HepG2 (cell line): Measurements from ENCODE around the gene UST. TPM values are rescaled to one million over a fixed set of nuclear protein-coding genes. Genes with fewer than 3 reads are reported as not detected.

Source experiments
- ATAC-seq: fragments of 200-7000 bp; cut with Tn5 transposase; 3 replicates; pipeline ENCODE4 v1.9.1; 2020; ENCODE audit warnings: mild to moderate bottlenecking, moderate library complexity
- BruUV-seq: library from RNA; stranded (reverse); fragments of 400-500 nt; replicated peaks from 2 replicates; lab custom pipeline; 2021; lab: Mats Ljungman, UMichigan
- CTCF ChIA-PET: fragments of 300-600 bp; formaldehyde crosslinking; extraction: SDS; loops from one replicate; lab custom pipeline; 2021; ENCODE audit warnings: low total read pairs, inconsistent platforms, low intra/inter-chr PET ratio; lab: Yijun Ruan, JAX
- POLR2A ChIA-PET: fragments of 350-600 bp; sonication (Branson Sonifier 250); formaldehyde crosslinking; loops from one replicate; lab custom pipeline; 2020; ENCODE audit warnings: antibody characterized with exemption, inconsistent platforms; lab: Yijun Ruan, JAX
- DNase-seq: peaks from one replicate; pipeline ENCODE4 v3.0.0-alpha.2; 2015; ENCODE audit warnings: low spot score
- FAIRE-seq: peaks from 3 replicates; lab custom pipeline; 2011; peaks lifted over from hg19 to GRCh38; lab: Jason Lieb, UNC
- H2AFZ ChIP-seq: one replicate; pipeline ENCODE4 v1.6.1; 2011; ENCODE audit warnings: low read length, inconsistent platforms
- H3K27ac ChIP-seq: fragments of 300-600 bp; 3 replicates; pipeline ENCODE4 v1.8.0; 2011; ENCODE audit warnings: mixed run types, mild to moderate bottlenecking, mixed read lengths, low read length, inconsistent platforms; ENCODE audit not compliant: insufficient read depth; ENCODE audit errors: extremely low read length
- H3K27me3 ChIP-seq, 2 experiments: fragments of 200-600 bp in 1 of 2; 2 replicates in 1 of 2; 3 replicates in 1 of 2; pipeline versions ENCODE4 v1.6.0 to v1.8.0; 2011; ENCODE audit warnings: low read length in 2 of 2, mild to moderate bottlenecking in 2 of 2, moderate library complexity in 2 of 2, inconsistent platforms in 1 of 2; ENCODE audit not compliant: insufficient read depth in 2 of 2, control insufficient read depth in 1 of 2
- H3K36me3 ChIP-seq, 2 experiments: fragments of 200-600 bp in 1 of 2; replicated peaks in 1 of 2; 2 replicates in 1 of 2; 3 replicates in 1 of 2; pipeline versions ENCODE4 v1.5.1 to v1.8.0; 2011; ENCODE audit warnings: low read length in 2 of 2, inconsistent platforms in 1 of 2; ENCODE audit not compliant: insufficient read depth in 2 of 2, control insufficient read depth in 1 of 2
- H3K4me1 ChIP-seq: 2 replicates; pipeline ENCODE4 v1.5.1; 2012; ENCODE audit warnings: low read length, inconsistent platforms; ENCODE audit not compliant: insufficient read depth
- H3K4me2 ChIP-seq: 2 replicates; pipeline ENCODE4 v1.6.0; 2011; ENCODE audit warnings: low read depth, low read length, inconsistent platforms
- H3K4me3 ChIP-seq, 3 experiments: fragments of 200-600 bp in 1 of 3; sonication (generic), shearing (Covaris generic) in 1 of 3; replicated peaks in 1 of 3; 2 replicates each; pipeline ENCODE4 v1.5.1; 2011 to 2016; ENCODE audit warnings: low read length in 3 of 3, inconsistent platforms in 2 of 3, low read depth in 2 of 3, mild to moderate bottlenecking in 2 of 3, control low read depth in 1 of 3, mixed read lengths in 1 of 3; ENCODE audit not compliant: insufficient read depth in 1 of 3
- H3K79me2 ChIP-seq: one replicate; pipeline ENCODE4 v1.6.1; 2011; ENCODE audit warnings: low read length, inconsistent platforms; ENCODE audit not compliant: insufficient read depth
- H3K9ac ChIP-seq: 2 replicates; pipeline ENCODE4 v1.6.0; 2011; ENCODE audit warnings: mild to moderate bottlenecking, low read depth, low read length, inconsistent platforms; ENCODE audit not compliant: insufficient read depth
- H3K9me3 ChIP-seq: 2 replicates; pipeline ENCODE4 v1.5.1; 2012; ENCODE audit warnings: mild to moderate bottlenecking, low read length
- H4K20me1 ChIP-seq: 2 replicates; pipeline ENCODE4 v1.6.0; 2011; ENCODE audit warnings: inconsistent platforms, mild to moderate bottlenecking, low read length, moderate library complexity; ENCODE audit not compliant: insufficient read depth
- CREM ChIP-seq, 2 experiments: sonication (generic) in 1 of 2; formaldehyde crosslinking in 1 of 2; IDR thresholded peaks; 2 replicates each; pipeline versions ENCODE4 v1.4.0 to v1.6.1; 2016 to 2020; ENCODE audit warnings: antibody characterized with exemption in 1 of 2, mild to moderate bottlenecking in 1 of 2, missing genetic modification reagents in 1 of 2
- ETS1 ChIP-seq: sonication (generic); formaldehyde crosslinking; IDR thresholded peaks from 2 replicates; pipeline ENCODE4 v1.4.0; 2020; ENCODE audit warnings: missing genetic modification reagents
- FIP1L1 ChIP-seq: fragments of 200-400 bp; formaldehyde crosslinking; IDR thresholded peaks from 2 replicates; pipeline ENCODE4 v1.6.1; 2018; ENCODE audit warnings: low read depth, mild to moderate bottlenecking, low read length, moderate library complexity, borderline replicate concordance; ENCODE audit not compliant: insufficient read depth
- GATAD1 ChIP-seq: IDR thresholded peaks from 2 replicates; pipeline ENCODE4 v1.6.1; 2016; ENCODE audit warnings: missing genetic modification reagents, missing compliant biosample characterization
- GLI4 ChIP-seq: sonication (generic); formaldehyde crosslinking; IDR thresholded peaks from 2 replicates; pipeline ENCODE4 v1.5.1; 2020; ENCODE audit warnings: missing genetic modification reagents, mild to moderate bottlenecking, moderate library complexity, borderline replicate concordance
- MAFK ChIP-seq, 2 experiments: IDR thresholded peaks in 1 of 2; conservative IDR thresholded peaks in 1 of 2; 2 replicates each; pipeline ENCODE4 v1.6.1; 2011; ENCODE audit warnings: improper control_type of control experiment in 2 of 2, low read length in 2 of 2
- MYPOP ChIP-seq: sonication (generic); formaldehyde crosslinking; IDR thresholded peaks from 2 replicates; pipeline ENCODE4 v1.8.1; 2023; ENCODE audit warnings: mild to moderate bottlenecking, moderate library complexity, missing genetic modification reagents
- NCOA5 ChIP-seq: sonication (generic); formaldehyde crosslinking; IDR thresholded peaks from 2 replicates; pipeline ENCODE4 v1.4.0; 2020; ENCODE audit warnings: missing genetic modification reagents
- NFIB ChIP-seq: sonication (generic); formaldehyde crosslinking; IDR thresholded peaks from 2 replicates; pipeline ENCODE4 v1.9.0; 2021; ENCODE audit warnings: missing genetic modification reagents, mild to moderate bottlenecking, borderline replicate concordance
- NONO ChIP-seq, 2 experiments: fragments of 450-650 bp in 1 of 2; sonication (generic) in 1 of 2; formaldehyde crosslinking in 1 of 2; IDR thresholded peaks in 1 of 2; conservative IDR thresholded peaks in 1 of 2; 2 replicates each; pipeline versions ENCODE4 v1.6.1 to v1.8.0; 2017 to 2022; ENCODE audit warnings: mild to moderate bottlenecking in 1 of 2, missing genetic modification reagents in 1 of 2, moderate library complexity in 1 of 2
- SPEN ChIP-seq: sonication (generic); formaldehyde crosslinking; IDR thresholded peaks from 2 replicates; pipeline ENCODE4 v1.5.1; 2020; ENCODE audit warnings: low read depth, mild to moderate bottlenecking, missing genetic modification reagents
- TEAD2 ChIP-seq: sonication (generic); formaldehyde crosslinking; IDR thresholded peaks from 2 replicates; pipeline ENCODE4 v1.9.0; 2021; ENCODE audit warnings: missing genetic modification reagents
- ZC3H13 ChIP-seq: sonication (generic); formaldehyde crosslinking; IDR thresholded peaks from 2 replicates; pipeline ENCODE4 v1.8.1; 2023; ENCODE audit warnings: mild to moderate bottlenecking, missing genetic modification reagents, moderate library complexity
- ZNF263 ChIP-seq: sonication (generic); formaldehyde crosslinking; IDR thresholded peaks from 2 replicates; pipeline ENCODE4 v1.4.0; 2020; ENCODE audit warnings: missing genetic modification reagents
- ZNF296 ChIP-seq: sonication (generic); formaldehyde crosslinking; conservative IDR thresholded peaks from 2 replicates; pipeline ENCODE4 v1.5.0; 2020; ENCODE audit warnings: mild to moderate bottlenecking, missing genetic modification reagents
- ZNF33B ChIP-seq: sonication (generic); formaldehyde crosslinking; IDR thresholded peaks from 2 replicates; pipeline ENCODE4 v1.5.1; 2020; ENCODE audit warnings: mild to moderate bottlenecking, missing genetic modification reagents
- ZNF460 ChIP-seq: sonication (generic); formaldehyde crosslinking; IDR thresholded peaks from 2 replicates; pipeline ENCODE4 v1.5.1; 2020; ENCODE audit warnings: missing genetic modification reagents, mild to moderate bottlenecking, borderline replicate concordance
- ZNF550 ChIP-seq: sonication (generic); formaldehyde crosslinking; IDR thresholded peaks from 2 replicates; pipeline ENCODE4 v1.4.0; 2020; ENCODE audit warnings: mild to moderate bottlenecking, missing genetic modification reagents, borderline replicate concordance
- ZNF747 ChIP-seq: sonication (generic); formaldehyde crosslinking; IDR thresholded peaks from 2 replicates; pipeline ENCODE4 v1.8.1; 2023; ENCODE audit warnings: missing genetic modification reagents, mild to moderate bottlenecking, borderline replicate concordance
- WGBS: methylation state at CpG from one replicate; pipeline ENCODE4 v1.1.6; 2017; ENCODE audit warnings: low lambda C conversion rate; 5-methylcytosine and 5-hydroxymethylcytosine counted together
- in situ Hi-C: cut with HindIII; loops from 2 replicates; pipeline ENCODE4 v1.10.0; 2017; ENCODE audit warnings: low pct_unique_long_range_greater_than_20kb; ENCODE audit not compliant: extremely low pct_ligation_motif_present
- intact Hi-C: fragments of 100-400 bp; cut with micrococcal nuclease; formaldehyde crosslinking; loops from one replicate; pipeline ENCODE4 v1.10.0; 2022; ENCODE audit not compliant: unreplicated experiment
- polyA plus RNA-seq, 8 experiments: library from polyadenylated mRNA; depleted of rRNA in 3 of 8; stranded (reverse) in 7 of 8; unstranded in 1 of 8; fragments of >200 nt; fragmentation: Illumina TruSeq in 4 of 8; extraction: Trizol in 4 of 8; gene quantifications; 2 replicates each; pipeline versions ENCODE4 v1.2.1 to v1.2.3, GENCODE V29; 2011 to 2016; ENCODE audit warnings: low read depth in 4 of 8, missing spikeins in 1 of 8, mixed read lengths in 1 of 8; ENCODE audit not compliant: insufficient read depth in 1 of 8
- total RNA-seq, 5 experiments: library from RNA; depleted of rRNA; stranded (reverse); fragments of >200 nt; fragmentation: Illumina TruSeq; extraction: Trizol; gene quantifications; 2 replicates each; pipeline ENCODE4 v1.2.3, GENCODE V29; 2016; ENCODE audit warnings: low read depth in 1 of 5

UST gene
- total and polyA plus RNA-seq, 2 of the 13 experiments (the other 11 are each of a cell fraction or from before 2014, with no cell fraction given) = 0.27 TPM; not detected in 1

- WGBS = 31% methylated on average over 3 of the region's 3 CpGs
- H3K27ac ChIP-seq = no peak overlapping the region
- H3K79me2 ChIP-seq = no peaks in the 10 kb centered on the region
- in situ Hi-C loops (loop anchor here (10.0 kb wide), 1 partner anchor 214 kb away; the partner anchor contains the start of gene UST), intact Hi-C loops (no loop called here)
- BruUV-seq = no TSS peak
- TF ChIP-seq ETS1 (CRISPR knock-in tag) (no peak), MAFK (conservative IDR thresholded peaks at IDR 0.05 in 1 of 2, IDR thresholded peaks at IDR 0.05 in 1 of 2; ENCODE audit: low read length in 2 of 2) (no peak), GATAD1 (CRISPR knock-in tag) (no peak), CREM (IDR thresholded peaks at IDR 0.05) (no peak), CREM (CRISPR knock-in tag; IDR thresholded peaks at IDR 0.05) (no peak), ZNF33B (CRISPR knock-in tag) (no peak), NFIB (CRISPR knock-in tag) (no peak), ZNF263 (CRISPR knock-in tag) (no peak), ZC3H13 (CRISPR knock-in tag) (no peak), GLI4 (no peak), TEAD2 (CRISPR knock-in tag) (no peak), MYPOP (no peak), ZNF460 (CRISPR knock-in tag) (no peak), NONO (IDR thresholded peaks at IDR 0.05) (no peak), NONO (CRISPR knock-in tag; conservative IDR thresholded peaks at IDR 0.05) (no peak), SPEN (CRISPR knock-in tag) (no peak), NCOA5 (CRISPR knock-in tag) (no peak), FIP1L1 (no peak), ZNF747 (CRISPR knock-in tag) (no peak), ZNF550 (CRISPR knock-in tag) (no peak), ZNF296 (CRISPR knock-in tag) (no peak)
- ATAC-seq = no peak
- no peak overlapping the region for H2AFZ ChIP-seq
- H3K4me1 ChIP-seq = peaks cover 21% of the 10 kb centered on the region; the same call in 1 of the 2 replicates
- no peaks in the 10 kb centered on the region for H3K9me3 ChIP-seq
- no peaks in the 10 kb centered on the region for H4K20me1 ChIP-seq
- no peaks in the 10 kb centered on the region for H3K36me3 ChIP-seq
- FAIRE-seq = no peak
- H3K9ac ChIP-seq = no peak overlapping the region
- POLR2A ChIA-PET = no interaction called here
- CTCF ChIA-PET = no interaction called here
- no peak overlapping the region for H3K4me3 ChIP-seq
- peaks cover 0 to 2% of the 10 kb centered on the region in 2 experiments; a peak in 1 of 5 replicates for H3K27me3 ChIP-seq
- H3K4me2 ChIP-seq = no peak overlapping the region
- no peak for DNase-seq
Measured at GRCh38 chr6:148959008-148959407, 212.2 kb downstream of the UST start.
